A673 (cell line): ENCODE results near the gene MXD1. TPM values are rescaled to one million over a fixed set of nuclear protein-coding genes. Genes with fewer than 3 reads are reported as not detected.

Source experiments
- BruUV-seq: library from RNA; stranded (reverse); fragments of 400-500 nt; replicated peaks from 2 replicates; lab custom pipeline; 2021; lab: Mats Ljungman, UMichigan
- CTCF ChIA-PET: fragments of 300-600 bp; sonication (Branson Sonifier 250); formaldehyde crosslinking; loops from one replicate; lab custom pipeline; 2022; ENCODE audit warnings: antibody characterized with exemption; lab: Charles Lee
- POLR2A ChIA-PET: fragments of 300-600 bp; sonication (Branson Sonifier 250); formaldehyde crosslinking; loops from one replicate; lab custom pipeline; 2022; ENCODE audit warnings: antibody characterized with exemption; ENCODE audit not compliant: low non-redundant PET; lab: Charles Lee
- DNase-seq: peaks from one replicate; pipeline ENCODE4 v3.0.0-alpha.2; 2015; ENCODE audit warnings: low spot score
- H3K27ac ChIP-seq: fragments of 200-600 bp; sonication (generic); 2 replicates; pipeline ENCODE4 v1.5.1; 2016; ENCODE audit warnings: mixed run types, low read depth, mild to moderate bottlenecking, mixed read lengths, antibody characterized with exemption, low read length; ENCODE audit not compliant: poor library complexity, severe bottlenecking
- H3K27me3 ChIP-seq: fragments of 200-600 bp; sonication (generic); replicated peaks from 2 replicates; pipeline ENCODE4 v1.6.1; 2017; ENCODE audit warnings: mixed run types, low read depth, mild to moderate bottlenecking, mixed read lengths, antibody characterized with exemption, low read length; ENCODE audit not compliant: insufficient read depth, poor library complexity
- H3K36me3 ChIP-seq: fragments of 200-600 bp; sonication (generic); 2 replicates; pipeline ENCODE4 v1.6.1; 2016; ENCODE audit warnings: mixed run types, mild to moderate bottlenecking, mixed read lengths, antibody characterized with exemption, low read length; ENCODE audit not compliant: insufficient read depth, poor library complexity, severe bottlenecking
- H3K4me1 ChIP-seq: fragments of 200-600 bp; sonication (generic); 2 replicates; pipeline ENCODE4 v1.6.1; 2017; ENCODE audit warnings: mixed run types, mild to moderate bottlenecking, mixed read lengths, antibody characterized with exemption, low read length; ENCODE audit not compliant: insufficient read depth, poor library complexity, severe bottlenecking
- H3K4me3 ChIP-seq: fragments of 200-600 bp; sonication (generic); 2 replicates; pipeline ENCODE4 v1.5.1; 2016; ENCODE audit warnings: low read depth, mixed run types, mild to moderate bottlenecking, mixed read lengths, low read length; ENCODE audit not compliant: poor library complexity, severe bottlenecking
- H3K9me3 ChIP-seq: fragments of 200-600 bp; sonication (generic); 2 replicates; pipeline ENCODE4 v1.6.1; 2016; ENCODE audit warnings: mixed run types, low read depth, mild to moderate bottlenecking, mixed read lengths, antibody characterized with exemption, low read length; ENCODE audit not compliant: poor library complexity, severe bottlenecking
- EZH2 ChIP-seq: fragments of 200-600 bp; sonication (generic); IDR thresholded peaks from 2 replicates; pipeline ENCODE4 v1.6.1; 2017; ENCODE audit warnings: borderline replicate concordance, low read depth, mild to moderate bottlenecking, mixed read lengths, antibody characterized with exemption, low read length; ENCODE audit not compliant: poor library complexity, severe bottlenecking
- intact Hi-C: fragments of 100-400 bp; cut with micrococcal nuclease; formaldehyde crosslinking; loops from one replicate; pipeline ENCODE4 v1.10.0; 2022; ENCODE audit not compliant: unreplicated experiment
- total RNA-seq: library from RNA; stranded (reverse); gene quantifications from 2 replicates; pipeline ENCODE4 v1.2.3, GENCODE V29; 2021
- TF ChIP-seq, protein P1 (sequence below): fragments of 300-800, 200-600 bp; sonication (generic); conservative IDR thresholded peaks from 2 replicates; pipeline ENCODE4 v1.5.1; 2017; ENCODE audit warnings: low read depth, mild to moderate bottlenecking, antibody characterized with exemption, low read length, moderate library complexity, mixed read lengths

Gene MXD1
- total RNA-seq, 1 experiment from 2014 or later: 3.7 TPM

DNA sequence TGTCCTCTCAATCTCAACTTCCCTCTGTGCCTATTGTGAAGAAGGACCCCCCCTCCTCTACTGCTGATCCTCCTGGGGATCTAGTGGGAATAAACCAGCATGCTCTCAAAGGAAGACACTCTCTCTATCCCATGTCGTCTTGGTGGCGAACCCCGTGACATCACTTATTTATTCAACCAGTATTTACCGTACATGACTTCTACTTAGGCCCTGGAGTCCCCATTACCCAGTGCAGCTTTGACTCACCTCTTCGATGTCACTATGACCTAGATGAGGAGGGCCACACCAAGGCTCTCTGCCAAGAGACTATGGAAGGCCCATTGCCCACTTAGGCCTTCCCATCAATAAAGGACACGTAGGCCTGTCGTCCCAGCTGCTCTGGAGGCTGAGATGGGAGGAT is 29.8 kb downstream of the MXD1 start:
- intact Hi-C loops: no loop called here
- no peak for DNase-seq
- H3K4me3 ChIP-seq: no peak overlapping the region
- ChIA-PET POLR2A (no interaction called here), CTCF (no interaction called here)
- TF ChIP-seq, protein P1, sequence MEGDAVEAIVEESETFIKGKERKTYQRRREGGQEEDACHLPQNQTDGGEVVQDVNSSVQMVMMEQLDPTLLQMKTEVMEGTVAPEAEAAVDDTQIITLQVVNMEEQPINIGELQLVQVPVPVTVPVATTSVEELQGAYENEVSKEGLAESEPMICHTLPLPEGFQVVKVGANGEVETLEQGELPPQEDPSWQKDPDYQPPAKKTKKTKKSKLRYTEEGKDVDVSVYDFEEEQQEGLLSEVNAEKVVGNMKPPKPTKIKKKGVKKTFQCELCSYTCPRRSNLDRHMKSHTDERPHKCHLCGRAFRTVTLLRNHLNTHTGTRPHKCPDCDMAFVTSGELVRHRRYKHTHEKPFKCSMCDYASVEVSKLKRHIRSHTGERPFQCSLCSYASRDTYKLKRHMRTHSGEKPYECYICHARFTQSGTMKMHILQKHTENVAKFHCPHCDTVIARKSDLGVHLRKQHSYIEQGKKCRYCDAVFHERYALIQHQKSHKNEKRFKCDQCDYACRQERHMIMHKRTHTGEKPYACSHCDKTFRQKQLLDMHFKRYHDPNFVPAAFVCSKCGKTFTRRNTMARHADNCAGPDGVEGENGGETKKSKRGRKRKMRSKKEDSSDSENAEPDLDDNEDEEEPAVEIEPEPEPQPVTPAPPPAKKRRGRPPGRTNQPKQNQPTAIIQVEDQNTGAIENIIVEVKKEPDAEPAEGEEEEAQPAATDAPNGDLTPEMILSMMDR: no peak
- no peak for TF ChIP-seq EZH2
- no peaks in the 10 kb centered on the region for H3K27me3 ChIP-seq
- no peak overlapping the region for H3K27ac ChIP-seq
- H3K9me3 ChIP-seq: no peaks in the 10 kb centered on the region
- H3K4me1 ChIP-seq: no peaks in the 10 kb centered on the region
- BruUV-seq: no TSS peak
- no peaks in the 10 kb centered on the region for H3K36me3 ChIP-seq

DNA sequence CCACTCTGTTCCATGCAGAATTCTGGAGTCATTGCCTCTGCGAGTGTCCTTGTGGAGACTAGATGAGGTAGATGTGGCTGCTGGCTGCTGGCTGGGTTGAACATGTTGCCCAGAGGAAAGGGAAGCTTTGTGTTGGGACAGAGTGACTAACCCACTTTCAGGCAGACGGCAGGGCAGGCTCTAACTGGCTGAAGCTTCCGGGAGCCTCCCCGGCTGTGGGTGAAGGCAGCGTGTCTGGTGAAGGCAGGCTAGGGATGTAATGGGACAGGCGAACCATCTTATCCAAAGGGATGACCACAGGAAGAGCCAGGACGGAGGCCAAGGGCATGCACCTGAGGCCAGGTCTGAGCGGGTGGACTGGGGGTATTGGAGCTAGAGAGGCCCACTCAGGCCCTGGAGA is 30.5 kb downstream of the MXD1 start:
- H3K36me3 ChIP-seq: no peaks in the 10 kb centered on the region
- no peaks in the 10 kb centered on the region for H3K9me3 ChIP-seq
- no TSS peak for BruUV-seq
- DNase-seq: no peak
- no peaks in the 10 kb centered on the region for H3K27me3 ChIP-seq
- H3K27ac ChIP-seq: no peak overlapping the region
- TF ChIP-seq, protein P1: no peak
- no peak for TF ChIP-seq EZH2
- ChIA-PET POLR2A (no interaction called here), CTCF (no interaction called here)
- no peak overlapping the region for H3K4me3 ChIP-seq
- H3K4me1 ChIP-seq: no peaks in the 10 kb centered on the region
- intact Hi-C loops: no loop called here

DNA sequence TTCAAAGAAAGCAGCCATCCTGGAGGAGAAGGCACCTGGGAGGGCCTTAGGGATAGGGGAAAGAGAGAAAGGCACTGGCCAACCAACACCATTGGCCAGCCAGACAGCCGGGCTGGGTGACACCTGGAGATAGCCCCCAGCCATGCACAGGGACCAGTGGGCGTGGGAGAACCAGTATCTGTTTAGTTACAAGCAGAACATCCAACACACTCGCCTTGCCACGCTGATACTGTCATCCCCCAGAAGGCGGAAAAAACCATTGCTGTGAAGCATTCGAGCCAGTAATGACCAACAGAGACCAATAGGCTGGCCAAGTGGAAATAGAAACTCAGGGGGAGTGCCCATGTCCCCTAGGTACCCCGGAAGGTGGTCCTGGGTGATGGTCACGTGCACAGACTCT is 31.0 kb downstream of the MXD1 start:
- ChIA-PET POLR2A (no interaction called here), CTCF (no interaction called here)
- DNase-seq: no peak
- H3K9me3 ChIP-seq: no peaks in the 10 kb centered on the region
- intact Hi-C loops: no loop called here
- BruUV-seq: no TSS peak
- H3K27ac ChIP-seq: no peak overlapping the region
- H3K4me1 ChIP-seq: no peaks in the 10 kb centered on the region
- no peak overlapping the region for H3K4me3 ChIP-seq
- no peak for TF ChIP-seq EZH2
- TF ChIP-seq, protein P1: no peak
- no peaks in the 10 kb centered on the region for H3K27me3 ChIP-seq
- no peaks in the 10 kb centered on the region for H3K36me3 ChIP-seq
